ENCODE results near the gene NLRP6. TPM values are rescaled to one million over a fixed set of nuclear protein-coding genes. Genes with fewer than 3 reads are reported as not detected.
"Not testable (repeated sequence)": the region's sequence is repeated elsewhere in the genome, so short reads cannot be mapped to it uniquely, and the experiment has no call there.

The NLRP6 gene
- total RNA-seq: 1 to 10 TPM; 1.5 to 3.2 TPM

DNA sequence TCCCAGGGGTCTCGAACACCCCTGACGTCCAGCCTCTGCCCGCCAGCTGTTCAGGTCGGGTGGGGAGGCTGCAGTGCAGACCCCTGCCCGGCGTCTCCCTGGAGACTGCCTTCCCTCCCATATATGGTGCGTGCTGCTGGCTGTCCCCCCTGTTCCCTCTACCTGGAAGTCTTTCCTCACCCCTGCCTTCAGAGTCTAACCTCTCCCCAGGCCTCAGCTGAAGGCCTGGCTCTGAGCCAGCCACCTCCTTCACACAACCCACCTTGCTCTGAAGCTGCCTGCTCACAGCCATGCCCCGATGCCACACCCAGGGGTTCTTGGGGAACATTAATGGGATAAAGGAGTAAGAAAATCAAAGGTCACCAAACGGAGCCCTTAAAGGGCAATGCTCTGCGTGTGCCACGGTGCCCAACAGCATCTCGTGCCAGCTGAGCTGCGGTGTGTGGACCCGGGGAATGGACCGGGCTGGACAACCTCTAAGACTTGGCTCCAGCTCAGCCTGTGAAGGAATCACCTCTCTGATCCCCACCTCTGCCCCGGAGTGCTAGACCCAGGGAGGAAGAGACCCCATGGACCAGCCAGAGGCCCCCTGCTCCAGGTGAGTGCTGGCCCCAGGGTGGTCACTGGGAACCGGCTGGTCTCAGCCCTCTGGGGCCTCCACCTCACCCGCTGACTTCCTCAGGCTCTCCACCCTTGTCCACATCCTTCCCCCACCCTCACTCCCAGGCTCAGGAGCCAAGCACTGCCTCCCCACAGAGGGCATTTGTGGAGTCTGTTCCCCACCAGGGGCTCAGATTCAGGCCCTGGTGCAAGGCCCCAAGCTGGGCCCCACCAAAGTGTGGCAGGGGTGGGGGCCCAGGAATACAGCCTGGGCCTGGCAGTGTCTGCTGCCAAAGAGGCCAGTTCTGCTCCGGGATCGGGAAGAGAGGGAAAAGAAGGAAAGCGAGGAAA lies at the start of gene NLRP6:
Gene NLRP6, plus strand, starts transcription at position 407 of the 951 bp plus-strand sequence. Its CDS starts 163 bp downstream, at position 570.
- H3K36me3 Mint-ChIP-seq (ENCODE audit: insufficient read depth in 2 of 2): peaks cover 8 to 30% of the 10 kb centered on the region in 2 donors
- H3K27ac Mint-ChIP-seq: no peak within 1 kb of the TSS
- H3K4me1 Mint-ChIP-seq (ENCODE audit: low read depth): peaks cover 52% of the 10 kb centered on the region
- peaks cover 4 to 8% of the 10 kb centered on the region in 2 donors for H3K9me3 Mint-ChIP-seq
- peak within 1 kb of the TSS; percentile 81 to 94 for H3K4me3 Mint-ChIP-seq
- peaks cover 9% of the 10 kb centered on the region for H3K27me3 Mint-ChIP-seq (ENCODE audit: low read depth)
- ATAC-seq (replicated peaks in 1 of 2): peak in 1 of 2 donors; percentile 10
- DNase-seq: no peak

- DNase-seq (no peak), ATAC-seq (replicated peaks in 1 of 2) (no peak)
- no peaks in the 10 kb centered on the region for H3K9me3 Mint-ChIP-seq
- H3K36me3 Mint-ChIP-seq (ENCODE audit: insufficient read depth in 2 of 2): no peaks in the 10 kb centered on the region
- no peaks in the 10 kb centered on the region for H3K27me3 Mint-ChIP-seq (ENCODE audit: low read depth)
- H3K27ac Mint-ChIP-seq: no peak overlapping the region
- H3K4me3 Mint-ChIP-seq: no peak overlapping the region
- H3K4me1 Mint-ChIP-seq (ENCODE audit: low read depth): peaks cover 20% of the 10 kb centered on the region
Measured at GRCh38 chr11:230431-230830, 47.8 kb upstream of the NLRP6 start.

- no peak for ATAC-seq (replicated peaks in 1 of 2)
- Mint-ChIP-seq H3K36me3 (ENCODE audit: insufficient read depth in 2 of 2) (peaks cover 0 to 1% of the 10 kb centered on the region in 2 donors), H3K27me3 (ENCODE audit: low read depth) (no peaks in the 10 kb centered on the region), H3K9me3 (no peaks in the 10 kb centered on the region), H3K27ac (peak overlapping the region; percentile 5), H3K4me1 (ENCODE audit: low read depth) (peaks cover 21% of the 10 kb centered on the region), H3K4me3 (no peak overlapping the region)
- DNase-seq: no peak
Measured at GRCh38 chr11:232783-233565, 45.2 kb upstream of the NLRP6 start.

GRCh38 chr11:235180-235579 lies 43.0 kb upstream of the NLRP6 start:
- Mint-ChIP-seq H3K4me3 (peak overlapping the region; percentile 82 to 90), H3K4me1 (ENCODE audit: low read depth) (peaks cover 38% of the 10 kb centered on the region), H3K36me3 (ENCODE audit: insufficient read depth in 2 of 2) (peaks cover 2 to 6% of the 10 kb centered on the region in 2 donors), H3K27me3 (ENCODE audit: low read depth) (no peaks in the 10 kb centered on the region), H3K27ac (peak overlapping the region; percentile 88), H3K9me3 (no peaks in the 10 kb centered on the region)
- DNase-seq: no peak
- no peak for ATAC-seq (replicated peaks in 1 of 2)

DNA sequence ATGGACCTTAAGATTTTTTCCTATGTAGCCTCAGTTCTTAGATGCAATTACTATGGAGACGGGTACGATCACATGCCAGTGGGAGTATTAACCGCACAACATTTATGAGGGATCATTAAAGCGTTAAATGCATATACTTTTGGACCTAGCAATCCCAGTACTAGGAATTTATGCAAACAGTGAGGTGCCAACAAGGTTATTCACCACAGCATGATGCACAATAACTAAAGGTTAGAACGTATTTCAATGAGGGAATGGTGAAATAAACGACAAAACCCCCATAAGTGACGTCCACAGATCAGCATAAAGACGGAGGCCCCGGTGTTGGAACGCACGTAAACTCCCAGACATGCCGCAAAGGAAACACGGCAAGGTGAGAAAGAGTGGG lies 42.6 kb upstream of the NLRP6 start:
- Mint-ChIP-seq H3K27me3 (ENCODE audit: low read depth) (no peaks in the 10 kb centered on the region), H3K36me3 (ENCODE audit: insufficient read depth in 2 of 2) (peaks cover 4 to 9% of the 10 kb centered on the region in 2 donors), H3K4me1 (ENCODE audit: low read depth) (peaks cover 42% of the 10 kb centered on the region), H3K4me3 (peak overlapping the region; percentile 82 to 90), H3K27ac (peak overlapping the region; percentile 88), H3K9me3 (no peaks in the 10 kb centered on the region)
- peak; percentile 34 to 45 for ATAC-seq (replicated peaks in 1 of 2)
- DNase-seq: peak in 1 of 2 donors; percentile 78

GRCh38 chr11:235997-236773 lies 42.0 kb upstream of the NLRP6 start, which contains the start of gene SIRT3:
SIRT3 (minus strand) TSS chr11:236342; CDS start chr11:236328, 14 bp downstream.
- Mint-ChIP-seq H3K27me3 (ENCODE audit: low read depth) (no peaks in the 10 kb centered on the region), H3K4me1 (ENCODE audit: low read depth) (peaks cover 44% of the 10 kb centered on the region), H3K9me3 (no peaks in the 10 kb centered on the region), H3K4me3 (peak within 1 kb of the TSS; percentile 98 to 99), H3K36me3 (ENCODE audit: insufficient read depth in 2 of 2) (peaks cover 4 to 11% of the 10 kb centered on the region in 2 donors), H3K27ac (peak within 1 kb of the TSS; percentile 99)
- DNase-seq: peak; percentile 86 to 88
- peak; percentile 85 to 86 for ATAC-seq (replicated peaks in 1 of 2)

GRCh38 chr11:236774-237767 lies 41.1 kb upstream of the NLRP6 start, which contains the start of gene PSMD13:
PSMD13 (plus strand) TSS chr11:236976; CDS start chr11:237050, 74 bp downstream.
- no peaks in the 10 kb centered on the region for H3K27me3 Mint-ChIP-seq (ENCODE audit: low read depth)
- H3K27ac Mint-ChIP-seq: peak within 1 kb of the TSS; percentile 99
- peaks cover 53% of the 10 kb centered on the region for H3K4me1 Mint-ChIP-seq (ENCODE audit: low read depth)
- H3K36me3 Mint-ChIP-seq (ENCODE audit: insufficient read depth in 2 of 2): peaks cover 11 to 20% of the 10 kb centered on the region in 2 donors
- H3K9me3 Mint-ChIP-seq: no peaks in the 10 kb centered on the region
- H3K4me3 Mint-ChIP-seq: peak within 1 kb of the TSS; percentile 98 to 99
- DNase-seq (peak; percentile 93), ATAC-seq (replicated peaks in 1 of 2) (peak; percentile 86 to 87)

DNA sequence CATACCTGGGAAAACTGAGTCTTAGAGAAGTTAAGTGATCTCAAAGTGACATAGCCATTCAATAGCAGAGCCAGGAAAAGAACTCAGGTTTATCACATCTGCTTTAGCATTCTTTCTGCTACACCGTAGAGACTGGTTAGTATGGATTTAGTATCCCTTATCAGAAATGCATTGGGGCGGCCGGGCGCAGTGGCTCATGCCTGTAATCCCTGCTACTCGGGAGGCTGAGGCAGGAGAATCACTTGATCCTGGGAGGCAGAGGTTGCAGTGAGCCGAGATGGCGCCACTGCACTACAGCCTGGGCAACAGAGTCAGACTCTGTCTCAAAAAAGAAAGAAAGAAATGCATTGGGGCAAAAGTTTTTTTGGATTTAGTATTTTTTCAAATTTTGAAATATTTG lies 39.9 kb upstream of the NLRP6 start:
- Mint-ChIP-seq H3K36me3 (ENCODE audit: insufficient read depth in 2 of 2) (peaks cover 16 to 29% of the 10 kb centered on the region in 2 donors), H3K27ac (peak overlapping the region; percentile 99), H3K4me3 (peak overlapping the region; percentile 98 to 99), H3K4me1 (ENCODE audit: low read depth) (peaks cover 63% of the 10 kb centered on the region)
- not testable (repeated sequence) for H3K9me3 Mint-ChIP-seq; H3K27me3 Mint-ChIP-seq (ENCODE audit: low read depth); DNase-seq; ATAC-seq (replicated peaks in 1 of 2)

DNA sequence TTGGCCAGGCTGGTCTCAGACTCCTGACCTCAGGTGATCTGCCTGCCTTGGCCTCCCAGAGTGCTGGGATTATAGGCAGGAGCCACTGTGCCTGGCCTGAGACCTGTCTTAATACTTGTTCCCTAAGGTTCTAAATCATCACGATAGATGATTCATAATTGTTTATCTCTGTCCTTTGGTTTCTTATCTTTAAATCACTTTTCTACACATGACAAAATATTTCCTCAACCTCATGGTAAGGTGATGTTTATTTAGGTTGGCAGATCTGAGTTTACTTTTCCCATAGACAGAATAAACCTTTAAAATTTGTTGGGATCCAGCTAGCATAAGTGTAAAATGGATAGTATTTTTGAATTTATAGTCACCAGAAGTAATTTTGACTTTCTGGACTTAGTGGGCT lies 37.9 kb upstream of the NLRP6 start:
- no peaks in the 10 kb centered on the region for H3K27me3 Mint-ChIP-seq (ENCODE audit: low read depth)
- no peaks in the 10 kb centered on the region for H3K9me3 Mint-ChIP-seq
- peaks cover 63% of the 10 kb centered on the region for H3K4me1 Mint-ChIP-seq (ENCODE audit: low read depth)
- DNase-seq (no peak), ATAC-seq (replicated peaks in 1 of 2) (no peak)
- H3K27ac Mint-ChIP-seq: peak overlapping the region; percentile 89
- H3K36me3 Mint-ChIP-seq (ENCODE audit: insufficient read depth in 2 of 2): peaks cover 19 to 44% of the 10 kb centered on the region in 2 donors
- peak overlapping the region; percentile 42 to 76 for H3K4me3 Mint-ChIP-seq

DNA sequence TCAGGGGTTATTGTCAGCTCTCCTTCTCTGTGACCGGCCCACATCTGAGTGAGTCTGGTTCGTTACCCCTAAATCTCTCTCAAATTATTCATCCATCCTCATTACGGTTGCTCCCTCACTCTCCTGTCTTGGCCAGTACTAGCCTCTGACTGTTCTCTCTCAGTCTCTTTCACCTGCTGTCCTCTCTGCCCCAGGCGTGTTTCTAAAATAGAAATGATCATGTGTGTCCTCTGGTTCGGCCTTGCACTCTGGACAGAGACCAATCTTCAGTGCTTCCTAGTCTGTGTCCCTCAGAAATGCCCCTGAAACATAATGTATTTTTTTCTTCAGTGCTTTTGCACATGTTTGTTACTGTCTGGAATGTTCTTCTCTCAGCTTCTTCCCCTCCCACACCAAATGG lies 36.6 kb upstream of the NLRP6 start:
- Mint-ChIP-seq H3K36me3 (ENCODE audit: insufficient read depth in 2 of 2) (peaks cover 23 to 46% of the 10 kb centered on the region in 2 donors), H3K4me3 (peak overlapping the region in 1 of 2 donors; percentile 12), H3K4me1 (ENCODE audit: low read depth) (peaks cover 60% of the 10 kb centered on the region), H3K27me3 (ENCODE audit: low read depth) (no peaks in the 10 kb centered on the region), H3K27ac (peak overlapping the region; percentile 88), H3K9me3 (no peaks in the 10 kb centered on the region)
- ATAC-seq (replicated peaks in 1 of 2) (no peak), DNase-seq (no peak)

DNA sequence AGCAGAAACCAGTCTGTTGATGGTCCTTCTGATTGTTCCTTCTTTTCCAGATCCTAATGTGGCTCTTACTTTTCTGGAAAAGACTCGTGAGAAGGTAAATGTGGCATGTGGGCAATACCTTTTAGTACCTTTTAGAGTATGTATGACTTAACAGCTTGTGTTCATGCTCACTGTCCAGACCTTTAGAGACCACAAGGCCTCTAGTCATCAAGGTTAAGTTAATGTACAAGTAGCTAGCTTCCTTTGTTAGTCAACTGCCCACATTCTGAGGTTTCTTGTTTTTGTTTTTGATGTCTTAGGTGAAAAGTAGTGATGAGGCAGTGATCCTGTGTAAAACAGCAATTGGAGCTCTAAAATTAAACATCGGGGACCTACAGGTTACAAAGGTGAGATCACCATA lies 33.8 kb upstream of the NLRP6 start:
- no peak overlapping the region for H3K27ac Mint-ChIP-seq
- DNase-seq (no peak), ATAC-seq (replicated peaks in 1 of 2) (peak; percentile 38 to 66)
- H3K27me3 Mint-ChIP-seq (ENCODE audit: low read depth): no peaks in the 10 kb centered on the region
- peaks cover 51% of the 10 kb centered on the region for H3K4me1 Mint-ChIP-seq (ENCODE audit: low read depth)
- no peak overlapping the region for H3K4me3 Mint-ChIP-seq
- no peaks in the 10 kb centered on the region for H3K9me3 Mint-ChIP-seq
- peaks cover 33 to 54% of the 10 kb centered on the region in 2 donors for H3K36me3 Mint-ChIP-seq (ENCODE audit: insufficient read depth in 2 of 2)
